HG02642 (cell line): ENCODE data around the gene ZNF821.
A peak's percentile ranks its signal among the peaks of the same experiment; 100 is the strongest.
"Not testable (repeated sequence)": the region's sequence is repeated elsewhere in the genome, so short reads cannot be mapped to it uniquely, and the experiment has no call there.

Experiments used
- ATAC-seq: cut with Tn5 transposase; IDR thresholded peaks from one replicate; pipeline ENCODE4 v1.9.1; 2021; ENCODE audit warnings: mild to moderate bottlenecking; ENCODE audit not compliant: unreplicated experiment, poor library complexity

ZNF821 gene

DNA sequence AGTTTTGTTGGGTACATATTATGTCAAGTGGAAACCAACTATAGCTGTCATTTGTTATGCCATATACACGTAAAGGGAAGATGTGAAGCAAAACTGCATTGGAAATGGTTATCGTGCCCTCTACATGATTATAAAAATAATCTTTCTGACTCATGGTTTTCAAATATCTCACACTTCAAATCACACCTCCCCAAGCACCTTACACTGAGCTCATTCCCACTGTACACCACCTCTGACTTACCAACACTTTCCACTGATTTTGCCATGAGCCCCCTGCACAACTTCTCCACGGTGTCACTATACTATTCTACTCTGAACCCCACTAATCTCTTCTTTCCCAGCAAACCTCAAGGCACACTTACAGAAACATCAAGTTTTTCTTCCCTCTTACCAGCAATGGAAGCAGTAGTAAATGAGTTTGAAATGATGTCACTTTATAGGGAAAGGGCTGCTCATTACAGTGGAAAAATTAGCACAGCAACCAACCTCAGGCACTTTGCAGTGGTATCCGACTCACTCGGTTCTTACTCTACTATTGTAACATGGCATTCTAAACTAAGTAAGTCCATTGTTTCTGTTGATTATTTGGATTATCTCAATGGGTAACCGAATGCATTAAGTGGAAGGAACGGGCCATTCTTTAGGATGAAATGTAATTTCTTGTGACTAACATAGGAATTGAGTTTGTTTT is 18.7 kb downstream of the ZNF821 start:
- no peak for ATAC-seq

DNA sequence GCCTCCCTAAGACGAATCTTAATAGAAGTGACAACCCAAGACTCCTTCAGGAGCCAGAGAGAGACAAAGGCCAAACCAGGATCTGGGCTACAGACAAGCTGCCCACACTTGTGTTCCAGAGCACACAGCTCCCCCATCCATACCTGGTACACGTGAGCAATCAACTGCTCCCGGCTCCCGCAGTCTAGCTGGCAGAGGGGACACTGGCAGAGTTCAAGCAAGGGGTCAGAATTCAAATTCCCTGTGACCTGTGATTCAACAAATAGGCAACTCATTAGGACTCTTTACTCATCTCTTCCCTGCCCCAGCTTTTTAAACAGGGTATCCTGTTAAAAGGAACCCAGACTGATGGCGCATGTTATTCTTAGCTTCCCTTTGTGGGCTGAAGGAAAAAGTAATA is 20.0 kb downstream of the ZNF821 start:
- no peak for ATAC-seq

DNA sequence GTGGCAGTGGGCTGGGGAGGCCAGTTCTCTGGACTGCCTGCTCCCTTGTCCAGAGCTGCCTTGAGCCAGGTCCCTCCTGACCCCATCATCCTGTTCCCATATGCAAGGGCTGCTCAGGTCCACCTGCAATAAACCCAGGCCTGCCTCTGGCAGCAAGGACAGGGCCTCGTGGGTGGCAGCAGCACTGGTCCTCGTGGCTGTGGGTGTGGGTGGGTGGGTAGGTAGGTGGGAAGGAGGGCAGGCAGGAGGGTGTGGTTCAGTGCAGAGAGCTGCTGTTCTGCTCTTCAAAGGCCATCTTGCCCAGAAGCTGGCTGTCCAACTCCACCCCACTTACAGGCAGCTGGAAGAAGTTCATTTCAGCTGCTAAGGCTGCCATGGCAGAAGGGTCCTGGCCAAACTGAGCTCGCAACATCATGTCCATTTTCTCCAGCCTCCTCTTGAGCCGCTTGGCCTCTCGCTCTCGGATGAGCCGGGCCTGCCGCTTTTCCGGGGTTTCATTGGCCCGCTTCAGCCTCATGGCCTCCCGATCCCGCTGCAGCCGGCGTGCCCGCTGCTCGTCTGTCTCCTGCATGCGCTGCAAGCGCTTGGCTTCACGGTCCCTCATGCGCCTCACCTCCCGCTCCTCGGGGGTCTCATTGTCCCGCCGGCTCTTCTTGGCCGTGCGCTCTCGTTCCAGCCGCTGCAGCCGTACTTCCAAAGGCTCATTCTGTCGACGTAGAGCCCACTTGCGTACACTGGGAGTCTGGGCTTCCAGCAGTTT is 24.0 kb downstream of the ZNF821 start:
- ATAC-seq, result no peak

DNA sequence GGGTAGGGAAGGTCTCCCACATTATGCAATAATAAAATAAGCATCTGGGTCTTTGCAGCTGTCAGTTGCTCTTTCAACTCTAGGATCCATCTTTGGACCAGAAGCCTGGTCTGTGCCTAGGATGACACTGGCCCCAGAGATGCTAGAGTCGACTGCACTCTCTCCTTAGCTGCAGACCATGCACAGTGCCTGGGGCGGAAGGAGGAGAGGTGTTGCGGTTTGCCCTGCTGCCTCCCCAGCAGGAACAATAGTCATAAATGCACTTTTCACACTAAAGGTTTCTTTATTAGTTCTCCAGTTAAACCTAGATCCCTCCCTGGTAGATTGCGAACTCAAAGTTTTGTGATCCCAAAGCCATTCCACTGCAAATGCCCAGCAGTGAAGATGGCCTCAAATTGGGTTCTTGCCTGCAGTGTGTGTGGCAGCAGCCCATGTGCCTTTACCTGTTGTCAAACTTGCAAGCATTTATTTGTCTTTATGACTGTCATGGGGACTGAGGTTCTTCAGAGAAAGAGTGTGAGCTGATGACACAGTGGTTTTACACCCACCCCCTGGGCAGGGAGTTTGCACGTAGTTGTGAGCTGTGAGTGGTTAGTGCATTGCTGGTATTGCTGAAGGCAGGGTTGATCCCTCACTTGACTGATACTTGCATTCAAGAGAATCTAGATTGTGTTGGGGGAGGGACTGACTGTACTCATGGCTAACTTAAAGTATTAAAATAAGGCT is 27.9 kb downstream of the ZNF821 start:
- ATAC-seq, result no peak

DNA sequence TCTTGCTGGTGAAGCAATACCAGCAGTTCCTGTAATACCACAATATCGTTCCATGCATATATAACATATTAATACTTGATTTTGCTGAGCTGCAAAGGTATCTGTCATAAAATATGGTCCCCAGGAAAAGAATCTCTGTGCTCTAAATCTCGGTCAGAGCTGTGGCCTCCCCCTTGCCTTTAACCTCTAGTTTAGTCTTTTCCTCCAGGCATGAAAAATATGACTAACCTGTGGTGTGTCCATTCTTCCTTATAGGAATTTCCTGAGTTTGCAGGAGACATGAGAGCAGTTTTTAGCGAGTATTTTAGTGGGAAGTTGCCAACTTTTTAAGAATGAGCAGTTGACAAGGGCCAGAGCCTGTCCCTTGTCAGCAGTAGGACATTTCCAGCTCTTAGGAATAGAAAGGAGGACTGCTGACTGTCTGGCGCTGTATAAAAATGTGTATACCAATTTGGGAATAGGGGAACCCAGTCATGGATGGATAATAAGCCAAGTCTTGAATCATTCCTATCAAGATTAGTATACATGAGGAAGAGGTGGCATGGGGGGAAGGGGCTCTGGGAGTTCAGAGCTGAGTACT is 29.5 kb downstream of the ZNF821 start:
- ATAC-seq, result no peak

DNA sequence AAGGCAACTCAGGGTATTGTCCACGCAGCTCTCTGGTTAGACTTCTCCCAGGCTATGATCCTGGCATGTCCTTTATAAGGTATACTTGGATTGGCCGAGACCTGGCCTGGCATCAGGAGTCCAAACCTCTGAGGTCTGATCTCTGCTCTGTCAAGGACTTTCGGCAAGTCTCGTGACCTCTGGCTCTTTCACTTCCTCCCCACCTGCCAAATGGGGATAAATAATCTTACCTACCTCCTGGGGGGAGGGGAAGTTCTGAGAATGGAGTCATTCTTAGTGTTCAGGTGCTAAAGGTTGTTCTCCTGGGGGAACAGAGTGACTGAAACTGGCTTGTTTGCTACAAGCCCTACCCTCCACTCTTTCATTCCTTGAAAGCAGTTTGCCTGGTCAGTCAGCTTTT is 30.6 kb downstream of the ZNF821 start:
- peak; percentile 69 for ATAC-seq

DNA sequence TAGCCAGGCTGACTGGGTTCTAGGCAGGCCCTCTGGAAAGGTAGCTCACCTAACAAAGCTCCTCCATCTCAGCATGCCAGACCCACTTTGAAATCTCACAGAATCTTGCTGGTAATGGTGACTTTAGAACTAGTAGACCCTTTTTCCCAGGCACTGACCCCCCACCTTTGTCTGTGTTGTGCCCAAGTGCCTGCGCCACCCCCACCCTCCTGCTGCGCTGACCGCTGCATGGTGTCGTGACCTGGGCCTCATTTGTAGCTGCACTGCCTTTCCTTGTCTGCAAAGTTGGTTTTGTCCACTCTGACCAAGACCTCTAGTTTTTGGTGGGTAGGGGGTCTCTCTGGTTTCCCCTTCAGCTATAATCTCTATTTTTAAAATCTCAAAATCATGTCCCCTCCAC is 31.4 kb downstream of the ZNF821 start:
- ATAC-seq, result no peak

DNA sequence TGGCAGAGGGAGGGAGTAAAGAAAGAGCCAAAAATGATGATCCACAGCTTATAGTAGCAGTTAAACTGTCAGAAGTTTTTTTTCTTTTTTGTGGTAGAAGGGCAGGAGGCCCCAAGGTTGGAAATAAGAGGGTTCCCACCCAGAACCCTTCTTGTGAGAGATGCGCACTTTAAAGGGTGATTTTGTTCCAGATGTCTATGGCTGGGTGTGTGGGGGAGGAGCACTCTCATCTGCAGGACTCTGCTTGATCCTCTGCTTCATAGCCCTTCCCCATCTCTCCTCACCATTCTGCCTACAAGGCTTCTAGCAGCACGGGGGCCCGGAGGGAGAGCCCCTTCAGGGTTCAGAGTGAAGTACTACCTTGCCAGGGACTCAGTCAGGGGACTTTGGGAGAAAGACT is 31.8 kb downstream of the ZNF821 start:
- ATAC-seq, result no peak

DNA sequence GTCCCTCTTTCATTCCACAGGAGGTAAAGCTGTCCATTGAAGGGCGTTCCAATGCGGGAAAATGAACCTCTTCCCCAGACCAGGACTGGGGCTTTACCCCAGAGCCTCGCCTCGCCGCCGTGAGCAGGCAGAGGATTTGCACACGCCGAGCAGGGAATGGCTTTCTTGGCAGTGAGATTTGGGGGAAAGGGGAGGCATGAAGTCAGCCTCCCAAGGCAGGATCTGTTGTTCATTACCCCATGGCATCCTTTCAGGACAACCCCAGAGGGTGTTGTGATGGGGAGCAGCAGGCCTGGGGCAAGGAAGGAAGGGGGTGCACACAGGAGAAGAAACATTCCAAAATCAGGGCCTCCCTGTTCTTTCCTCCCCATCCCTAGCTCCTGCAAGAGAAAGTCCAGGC is 32.2 kb downstream of the ZNF821 start:
- no peak for ATAC-seq

DNA sequence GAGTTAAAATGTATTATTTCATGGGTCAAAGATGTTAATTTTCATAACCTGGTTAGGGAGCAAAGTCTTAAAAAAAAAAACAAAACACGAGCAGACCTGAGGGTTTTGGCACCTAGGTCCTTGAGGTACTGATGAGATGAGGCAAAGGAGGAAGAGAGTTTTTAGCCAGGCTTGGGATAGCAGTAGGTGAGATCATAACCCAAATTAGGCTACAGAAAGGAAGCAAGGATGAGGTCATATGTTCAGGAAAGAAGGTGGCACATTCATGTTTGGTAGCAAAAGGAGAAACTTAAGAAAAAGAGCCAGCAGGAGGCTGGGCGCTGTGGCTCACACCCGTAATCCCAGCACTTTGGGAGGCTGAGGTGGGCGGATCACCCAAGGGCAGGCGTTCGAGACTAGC is 35.4 kb downstream of the ZNF821 start:
- no peak for ATAC-seq

DNA sequence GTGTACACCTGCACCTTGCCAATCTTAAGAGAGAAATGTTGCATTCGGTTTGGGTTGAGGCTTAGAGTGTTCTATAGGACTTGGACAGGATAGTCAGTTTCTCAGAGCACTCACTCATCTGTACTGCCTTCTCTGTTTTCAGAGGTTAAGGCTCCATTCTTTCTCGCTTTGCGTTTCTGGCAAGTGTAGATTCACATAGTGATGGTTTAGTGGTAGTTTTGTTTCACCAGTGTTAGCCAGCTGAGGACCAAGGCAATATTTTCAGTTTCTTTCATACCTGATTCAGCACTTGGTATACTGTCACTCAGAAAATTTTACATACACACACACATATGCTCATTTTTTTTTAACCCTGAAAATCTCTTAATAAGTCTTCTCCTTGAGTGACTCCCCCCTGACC is 36.9 kb downstream of the ZNF821 start:
- ATAC-seq, result no peak

DNA sequence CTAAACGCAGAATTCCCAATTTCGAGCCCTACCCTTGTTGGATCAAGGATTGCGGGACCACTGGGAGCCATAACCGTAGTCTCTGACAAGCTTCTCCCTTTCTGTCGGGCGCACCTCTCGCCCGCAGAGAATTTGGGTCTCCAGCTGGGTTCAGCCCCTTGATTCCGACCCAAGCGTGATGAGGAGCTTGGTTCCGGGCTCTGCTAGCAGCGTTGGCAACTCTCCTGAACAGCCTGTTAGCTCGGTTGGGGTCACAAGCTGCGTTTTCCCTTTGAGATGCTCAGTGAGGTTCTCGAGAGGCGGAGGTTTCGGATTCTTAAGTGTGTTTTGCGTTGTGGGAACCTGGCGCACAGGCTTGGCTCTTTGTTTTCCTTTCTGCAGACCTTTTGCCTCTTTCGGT is 37.6 kb downstream of the ZNF821 start:
- ATAC-seq, result peak; percentile 5

DNA sequence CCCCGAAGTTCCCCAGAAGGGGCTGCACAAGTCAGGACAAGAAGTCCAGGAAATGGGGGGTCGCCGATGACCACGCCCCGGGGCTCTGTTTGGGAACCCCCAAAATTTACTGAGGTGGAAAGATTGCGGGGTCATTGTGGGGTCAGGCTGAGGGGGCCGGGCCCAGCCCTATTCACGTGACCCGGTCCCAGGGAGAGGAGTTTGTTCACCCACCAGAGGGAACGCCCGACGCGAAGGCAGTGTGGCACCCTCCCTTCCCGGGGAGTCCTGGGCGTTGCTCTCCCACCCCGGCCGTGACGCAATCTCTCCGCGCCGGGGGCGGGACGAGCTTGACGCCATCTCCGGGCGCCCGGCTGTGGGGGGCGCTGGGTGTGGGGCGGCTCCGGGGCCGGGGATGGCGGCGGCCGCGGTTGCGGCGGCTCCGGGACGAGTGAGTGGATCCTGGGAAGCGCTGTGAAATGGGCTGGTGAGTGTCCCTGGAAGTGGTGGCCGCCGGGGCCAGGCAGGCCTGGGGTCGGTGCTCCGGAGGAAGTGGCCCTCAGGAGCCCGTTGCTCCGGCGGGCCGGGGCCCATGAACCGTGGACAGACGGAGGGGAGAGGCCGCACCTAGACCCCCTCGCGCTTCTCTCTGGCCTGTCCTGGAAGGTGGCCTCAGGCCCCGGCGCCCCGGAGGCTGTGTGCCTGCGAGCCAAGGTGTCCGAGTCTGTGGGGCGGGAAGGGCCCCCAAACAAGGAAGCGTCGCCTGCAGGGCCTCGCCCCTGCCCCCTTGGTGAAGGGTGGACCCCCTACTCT is 38.1 kb downstream of the ZNF821 start, which contains the start of gene ATXN1L:
Gene ATXN1L (plus strand): TSS at position 338 of the 792 bp plus-strand sequence. CDS start 3,765 bp downstream, outside the sequence.
- ATAC-seq, result peak; percentile 77

DNA sequence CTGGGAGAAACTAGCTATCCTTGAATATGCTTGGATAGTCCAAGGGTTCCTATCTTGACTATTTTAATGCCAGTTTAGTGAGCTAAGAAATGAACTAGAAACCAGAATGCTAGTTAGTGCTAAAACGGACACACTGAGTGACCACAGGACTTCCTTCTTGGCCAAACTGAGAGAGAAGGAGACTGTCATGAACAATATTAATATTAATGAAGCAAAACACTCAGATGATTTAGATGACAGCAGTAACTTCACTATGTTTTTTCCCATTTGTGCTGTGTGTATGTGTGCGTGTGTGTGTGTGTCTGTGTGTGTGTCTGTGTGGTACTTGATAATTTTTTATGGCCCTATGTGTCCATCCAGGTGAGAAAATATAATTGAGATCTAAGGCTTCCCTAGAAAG is 40.4 kb downstream of the ZNF821 start:
- ATAC-seq, result no peak

DNA sequence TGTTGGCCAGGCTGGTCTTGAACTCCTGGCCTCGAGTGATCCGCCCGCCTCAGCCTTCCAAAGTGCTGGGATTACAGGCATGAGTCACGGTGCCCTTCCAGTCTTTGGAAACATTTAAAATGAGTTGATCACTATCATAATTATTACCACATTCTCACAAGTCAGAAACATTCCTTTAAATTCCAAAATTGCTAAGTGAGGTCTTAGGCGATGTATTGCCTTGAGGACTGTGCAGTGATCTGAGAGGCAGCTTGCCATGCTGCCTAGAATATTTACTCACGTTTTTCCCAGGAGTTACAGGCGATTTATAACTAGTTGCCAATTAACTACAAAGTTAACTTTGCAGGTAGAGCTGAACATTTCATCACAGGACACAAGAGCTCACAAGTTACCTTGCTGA is 43.9 kb downstream of the ZNF821 start:
- no peak for ATAC-seq

DNA sequence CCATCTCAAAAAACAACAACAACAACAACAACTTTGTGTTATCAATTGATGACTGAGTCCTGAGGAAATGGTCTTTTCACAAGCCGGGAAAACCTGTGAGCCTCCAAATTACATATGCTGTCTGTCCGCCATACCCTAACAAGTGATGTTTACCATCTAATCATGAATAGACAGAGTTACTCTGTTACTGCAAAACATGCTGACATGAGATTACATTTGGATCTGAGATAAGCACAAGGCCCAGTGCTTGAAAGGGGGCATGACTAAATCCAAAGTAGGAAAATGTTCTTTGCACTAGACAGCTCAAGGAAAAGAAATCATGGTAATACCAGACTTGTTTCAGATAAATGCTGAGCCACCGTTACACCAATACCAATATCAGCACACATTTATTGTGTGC is 46.8 kb downstream of the ZNF821 start:
- no peak for ATAC-seq

DNA sequence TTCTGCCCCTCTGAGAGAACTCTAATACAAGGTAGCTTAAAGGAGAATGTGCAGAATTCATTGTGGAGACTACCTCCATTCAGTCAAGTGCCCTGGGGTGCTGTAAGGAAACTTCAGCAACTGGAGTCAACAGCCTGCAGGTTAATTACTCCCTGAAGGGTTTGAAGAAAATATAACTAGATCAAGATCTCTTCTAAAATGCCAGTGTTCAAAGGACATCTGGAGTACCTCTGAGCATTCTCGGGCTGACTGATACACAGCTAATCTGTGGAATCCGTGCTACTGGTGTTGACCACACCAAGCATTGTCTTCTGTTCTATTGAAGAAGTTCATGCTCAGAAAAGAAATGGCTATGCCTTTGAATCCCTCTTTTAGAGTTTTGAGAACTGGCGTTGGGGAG is 49.7 kb downstream of the ZNF821 start:
- no peak for ATAC-seq

DNA sequence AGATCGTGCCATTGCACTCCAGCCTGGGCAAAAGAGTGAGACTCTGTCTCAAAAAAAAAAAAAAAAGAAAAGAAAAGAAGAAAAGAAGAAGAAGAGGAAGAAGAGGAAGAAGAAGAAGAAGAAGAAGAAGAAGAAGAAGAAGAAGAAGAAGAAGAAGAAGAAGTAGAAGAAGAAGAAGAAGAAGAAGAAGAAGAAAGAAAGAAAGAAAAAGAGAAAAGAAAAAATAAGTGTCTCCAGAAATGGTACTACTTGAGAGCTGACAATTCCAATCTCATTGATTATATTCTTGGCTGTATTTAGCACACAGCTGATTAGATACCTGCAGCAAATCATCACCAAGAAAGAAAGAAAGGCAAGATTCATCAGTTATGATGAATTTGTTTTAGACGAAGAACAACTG is 51.9 kb downstream of the ZNF821 start:
- ATAC-seq, result not testable (repeated sequence)

DNA sequence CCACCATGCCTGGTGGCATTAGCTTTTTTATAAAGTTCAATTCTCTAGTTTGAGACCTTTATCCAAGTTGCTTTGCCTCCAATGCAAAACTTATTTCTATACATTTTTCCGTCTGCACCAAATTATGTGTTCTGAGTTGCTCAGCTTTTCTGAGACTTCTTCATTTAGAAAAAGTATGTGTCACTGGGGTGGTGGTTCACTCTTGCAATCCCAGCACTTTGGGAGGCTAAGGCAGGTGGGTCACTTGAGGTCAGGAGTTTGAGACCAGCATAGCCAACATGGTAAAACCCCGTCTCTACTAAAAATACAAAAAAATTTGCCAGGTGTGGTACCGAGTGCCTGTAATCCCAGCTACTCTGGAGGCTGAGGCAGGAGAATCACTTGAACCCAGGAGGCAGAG is 52.3 kb downstream of the ZNF821 start:
- not testable (repeated sequence) for ATAC-seq

DNA sequence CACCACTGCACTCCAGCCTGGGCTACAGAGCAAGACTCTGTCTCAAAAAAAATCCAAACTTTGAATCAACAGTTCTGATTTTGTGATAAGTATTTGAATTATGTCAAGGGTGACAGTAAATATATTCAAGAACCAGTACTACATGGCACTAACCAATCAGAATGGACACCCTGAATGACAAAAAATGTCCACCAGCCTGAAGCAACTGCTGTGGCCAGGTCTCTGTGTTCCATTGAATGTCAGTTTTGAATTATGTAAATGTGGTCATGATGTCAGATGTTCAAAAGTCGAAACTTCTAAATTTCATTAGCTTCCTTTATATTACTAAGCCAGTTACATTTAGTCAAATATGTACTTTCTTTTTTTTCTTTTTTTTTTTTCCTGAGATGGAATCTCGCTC is 53.6 kb downstream of the ZNF821 start:
- ATAC-seq, result no peak
